ENCODE results near the gene FOXP3.

The FOXP3 gene

GRCh38 chrX:49208399-49208798, 56.1 kb downstream of the FOXP3 start:
- DNase-seq (ENCODE audit: low read depth, low spot score): no peak
- in situ Hi-C loops (cut with HindIII; ENCODE audit: low sequenced_read_pairs): no loop called here

GRCh38 chrX:49206543-49206942, 58.0 kb downstream of the FOXP3 start:
- no peak overlapping the region for H3K4me3 ChIP-seq (ENCODE audit: low read depth, low read length)
- TF ChIP-seq CTCF (IDR thresholded peaks at IDR 0.05; ENCODE audit: low read depth, low read length): no peak
- in situ Hi-C loops (cut with HindIII; ENCODE audit: low sequenced_read_pairs): no loop called here
- DNase-seq (ENCODE audit: low read depth, low spot score): no peak

More at GRCh38 chrX:49208399-49208798, 56.1 kb downstream of the FOXP3 start:
- H3K4me3 ChIP-seq (ENCODE audit: low read depth, low read length): no peak overlapping the region
- no peak for TF ChIP-seq CTCF (IDR thresholded peaks at IDR 0.05; ENCODE audit: low read depth, low read length)

GRCh38 chrX:49205443-49205842, 59.1 kb downstream of the FOXP3 start:
- in situ Hi-C loops (cut with HindIII; ENCODE audit: low sequenced_read_pairs): no loop called here
- DNase-seq (ENCODE audit: low read depth, low spot score): no peak
- no peak for TF ChIP-seq CTCF (IDR thresholded peaks at IDR 0.05; ENCODE audit: low read depth, low read length)

GRCh38 chrX:49204709-49205108, 59.8 kb downstream of the FOXP3 start:
- DNase-seq (ENCODE audit: low read depth, low spot score): no peak

More at GRCh38 chrX:49205443-49205842, 59.1 kb downstream of the FOXP3 start:
- no peak overlapping the region for H3K4me3 ChIP-seq (ENCODE audit: low read depth, low read length)

GRCh38 chrX:49204017-49204416, 60.5 kb downstream of the FOXP3 start:
- no peak for DNase-seq (ENCODE audit: low read depth, low spot score)
- in situ Hi-C loops (cut with HindIII; ENCODE audit: low sequenced_read_pairs): no loop called here
- no peak overlapping the region for H3K4me3 ChIP-seq (ENCODE audit: low read depth, low read length)
- TF ChIP-seq CTCF (IDR thresholded peaks at IDR 0.05; ENCODE audit: low read depth, low read length): no peak

More at GRCh38 chrX:49204709-49205108, 59.8 kb downstream of the FOXP3 start:
- TF ChIP-seq CTCF (IDR thresholded peaks at IDR 0.05; ENCODE audit: low read depth, low read length): no peak
- no peak overlapping the region for H3K4me3 ChIP-seq (ENCODE audit: low read depth, low read length)
- in situ Hi-C loops (cut with HindIII; ENCODE audit: low sequenced_read_pairs): no loop called here

GRCh38 chrX:49203536-49203935, 61.0 kb downstream of the FOXP3 start:
- in situ Hi-C loops (cut with HindIII; ENCODE audit: low sequenced_read_pairs): no loop called here
- H3K4me3 ChIP-seq (ENCODE audit: low read depth, low read length): no peak overlapping the region
- TF ChIP-seq CTCF (IDR thresholded peaks at IDR 0.05; ENCODE audit: low read depth, low read length): no peak

GRCh38 chrX:49202022-49202421, 62.5 kb downstream of the FOXP3 start:
- no peak for DNase-seq (ENCODE audit: low read depth, low spot score)
- in situ Hi-C loops (cut with HindIII; ENCODE audit: low sequenced_read_pairs): no loop called here
- H3K4me3 ChIP-seq (ENCODE audit: low read depth, low read length): no peak overlapping the region
- no peak for TF ChIP-seq CTCF (IDR thresholded peaks at IDR 0.05; ENCODE audit: low read depth, low read length)

More at GRCh38 chrX:49203536-49203935, 61.0 kb downstream of the FOXP3 start:
- DNase-seq (ENCODE audit: low read depth, low spot score): no peak

Data from astrocyte of the spinal cord (primary cell).